Upper lobe of right lung (tissue), 1 donor: Measurements from ENCODE around the gene TIAM1. TPM values are rescaled to one million over a fixed set of nuclear protein-coding genes. Genes with fewer than 3 reads are reported as not detected.

Source experiments
- ATAC-seq: fragments of 200-7000 bp; cut with Tn5 transposase; one replicate; pipeline ENCODE4 v1.9.1; 2020; ENCODE audit warnings: mild to moderate bottlenecking, moderate library complexity
- DNase-seq: peaks from one replicate; pipeline ENCODE4 v3.0.0-alpha.2; 2020
- H3K27ac ChIP-seq: fragments of 200-600 bp; one replicate; pipeline ENCODE4 v1.8.0; 2022
- H3K27me3 ChIP-seq: fragments of 200-600 bp; one replicate; pipeline ENCODE4 v1.8.0; 2022; ENCODE audit warnings: mild to moderate bottlenecking
- H3K36me3 ChIP-seq: fragments of 200-600 bp; one replicate; pipeline ENCODE4 v1.8.0; 2022
- H3K4me1 ChIP-seq: fragments of 200-600 bp; one replicate; pipeline ENCODE4 v1.8.0; 2022
- H3K4me3 ChIP-seq: fragments of 200-600 bp; one replicate; pipeline ENCODE4 v1.8.0; 2022; ENCODE audit warnings: mild to moderate bottlenecking
- H3K9me3 ChIP-seq: fragments of 200-600 bp; one replicate; pipeline ENCODE4 v1.8.0; 2022
- CTCF ChIP-seq: fragments of 200-600 bp; IDR thresholded peaks from one replicate; pipeline ENCODE4 v1.8.0; 2022; ENCODE audit warnings: antibody characterized with exemption
- intact Hi-C: fragments of 100-400 bp; cut with DNase I; formaldehyde crosslinking; loops from one replicate; pipeline ENCODE4 v1.11.0; 2022
- total RNA-seq: library from RNA; stranded (reverse); fragmentation: NEBNext Ultra II Directional; extraction: Animal tissue kit (Norgen Biotek cat#: 25700); gene quantifications from one replicate; pipeline ENCODE4 v1.2.1, GENCODE V29; 2021
- donor health status: DM: no; HTN: yes; CAD: no; lungs with severe emphysema.

TIAM1 gene
- total RNA-seq, 1 donor from 2014 or later: 27.3 TPM

GRCh38 chr21:31201144-31201543 lies 142.9 kb downstream of the TIAM1 start:
- Histone ChIP-seq H3K4me3 (no peak overlapping the region), H3K27ac (peak overlapping the region; percentile 32)
- intact Hi-C loops: no loop called here

GRCh38 chr21:31198575-31198974 lies 145.5 kb downstream of the TIAM1 start:
- H3K4me1 ChIP-seq: peaks cover 13% of the 10 kb centered on the region
- no peak overlapping the region for H3K27ac ChIP-seq
- ATAC-seq (peak; percentile 76), DNase-seq (no peak)
- intact Hi-C loops: loop anchor here (5.0 kb wide), 1 partner anchor 409 kb away; no protein-coding TSS in a partner anchor
- no peaks in the 10 kb centered on the region for H3K9me3 ChIP-seq
- H3K36me3 ChIP-seq: no peaks in the 10 kb centered on the region
- H3K4me3 ChIP-seq: no peak overlapping the region
- H3K27me3 ChIP-seq: no peaks in the 10 kb centered on the region
- TF ChIP-seq CTCF: peak; percentile 65

More at GRCh38 chr21:31201144-31201543, 142.9 kb downstream of the TIAM1 start:
- no peaks in the 10 kb centered on the region for H3K27me3 ChIP-seq
- peaks cover 13% of the 10 kb centered on the region for H3K4me1 ChIP-seq
- DNase-seq (no peak), ATAC-seq (no peak)
- TF ChIP-seq CTCF: no peak
- no peaks in the 10 kb centered on the region for H3K9me3 ChIP-seq
- no peaks in the 10 kb centered on the region for H3K36me3 ChIP-seq

- DNase-seq (no peak), ATAC-seq (no peak)
- intact Hi-C loops: loop anchor here (5.0 kb wide), 1 partner anchor 411 kb away; no protein-coding TSS in a partner anchor
- Histone ChIP-seq H3K4me1 (peaks cover 10% of the 10 kb centered on the region), H3K27ac (no peak overlapping the region), H3K9me3 (no peaks in the 10 kb centered on the region), H3K36me3 (no peaks in the 10 kb centered on the region), H3K27me3 (no peaks in the 10 kb centered on the region), H3K4me3 (no peak overlapping the region)
- no peak for TF ChIP-seq CTCF
These were observed 147.3 kb downstream of the TIAM1 start for GRCh38 chr21:31196724-31197123.

GRCh38 chr21:31195334-31196015 lies 148.6 kb downstream of the TIAM1 start:
- ATAC-seq (no peak), DNase-seq (no peak)
- no peaks in the 10 kb centered on the region for H3K36me3 ChIP-seq
- peaks cover 5% of the 10 kb centered on the region for H3K4me1 ChIP-seq
- no peak overlapping the region for H3K27ac ChIP-seq
- no peak overlapping the region for H3K4me3 ChIP-seq
- H3K9me3 ChIP-seq: no peaks in the 10 kb centered on the region
- no peak for TF ChIP-seq CTCF
- no peaks in the 10 kb centered on the region for H3K27me3 ChIP-seq
- intact Hi-C loops: loop anchor here (5.0 kb wide), 1 partner anchor 412 kb away; no protein-coding TSS in a partner anchor

GRCh38 chr21:31194510-31195293 lies 149.4 kb downstream of the TIAM1 start:
- no peaks in the 10 kb centered on the region for H3K9me3 ChIP-seq
- H3K27ac ChIP-seq: no peak overlapping the region
- no peaks in the 10 kb centered on the region for H3K27me3 ChIP-seq
- H3K4me3 ChIP-seq: no peak overlapping the region
- no peak for DNase-seq
- H3K36me3 ChIP-seq: no peaks in the 10 kb centered on the region
- no peaks in the 10 kb centered on the region for H3K4me1 ChIP-seq
- ATAC-seq: no peak
- no peak for TF ChIP-seq CTCF
- intact Hi-C loops: loop anchor here (5.0 kb wide), 1 partner anchor 413 kb away; no protein-coding TSS in a partner anchor
